NCI-H345 treated with DMSO at 0.1 percent for 48 hours (cell line): Measurements from ENCODE around the gene ANKRD28.
"Not testable (repeated sequence)": the region's sequence is repeated elsewhere in the genome, so short reads cannot be mapped to it uniquely, and the experiment has no call there.

Experiments
- DNase-seq: peaks from one replicate; lab custom pipeline; 2025; ENCODE audit not compliant: unreplicated experiment; lab: John Stamatoyannopoulos, UW

ANKRD28 gene

GRCh38 chr3:15797642-15798303, at the start of gene ANKRD28:
ANKRD28 (minus strand) TSS chr3:15797979; CDS start chr3:15796521, 1,458 bp downstream.
- no peak for DNase-seq

- DNase-seq = no peak
These were observed 49.5 kb upstream of the ANKRD28 start for GRCh38 chr3:15847239-15847638.

GRCh38 chr3:15846606-15847005, 48.8 kb upstream of the ANKRD28 start:
- no peak for DNase-seq

- no peak for DNase-seq
These were observed 47.7 kb upstream of the ANKRD28 start for GRCh38 chr3:15845475-15845874.

GRCh38 chr3:15844889-15845288, 47.1 kb upstream of the ANKRD28 start:
- DNase-seq = no peak

GRCh38 chr3:15841091-15841973, 43.6 kb upstream of the ANKRD28 start:
- not testable (repeated sequence) for DNase-seq

GRCh38 chr3:15839568-15839967, 41.8 kb upstream of the ANKRD28 start:
- DNase-seq = no peak

- no peak for DNase-seq
These were observed 34.1 kb upstream of the ANKRD28 start for GRCh38 chr3:15831927-15832326.

GRCh38 chr3:15825016-15825415, 27.2 kb upstream of the ANKRD28 start:
- DNase-seq = no peak

GRCh38 chr3:15823092-15823491, 25.3 kb upstream of the ANKRD28 start:
- DNase-seq = no peak

- no peak for DNase-seq
These were observed 24.5 kb upstream of the ANKRD28 start for GRCh38 chr3:15822281-15822680.

- DNase-seq = no peak
These were observed 23.1 kb upstream of the ANKRD28 start for GRCh38 chr3:15820911-15821310.

- DNase-seq = no peak
These were observed 21.8 kb upstream of the ANKRD28 start for GRCh38 chr3:15819576-15819975.

- no peak for DNase-seq
These were observed 21.3 kb upstream of the ANKRD28 start for GRCh38 chr3:15819043-15819442.

GRCh38 chr3:15815696-15816095, 17.9 kb upstream of the ANKRD28 start:
- DNase-seq = no peak

- DNase-seq = not testable (repeated sequence)
These were observed 15.3 kb upstream of the ANKRD28 start for GRCh38 chr3:15813079-15813478.

GRCh38 chr3:15812183-15812582, 14.4 kb upstream of the ANKRD28 start:
- DNase-seq = no peak

- no peak for DNase-seq
These were observed 12.9 kb upstream of the ANKRD28 start for GRCh38 chr3:15810702-15811101.

GRCh38 chr3:15809313-15809712, 11.5 kb upstream of the ANKRD28 start:
- DNase-seq = no peak

GRCh38 chr3:15808679-15809310, 11.0 kb upstream of the ANKRD28 start:
- DNase-seq = no peak

GRCh38 chr3:15805756-15806266, 8.0 kb upstream of the ANKRD28 start:
- DNase-seq = no peak
